GM23338 (cell line): ENCODE measurements around the gene MCAM.

Experiments used
- CTCF ChIP-seq, 2 experiments: fragments of 200-600 bp in 1 of 2; sonication (generic) in 1 of 2; conservative IDR thresholded peaks; 2 replicates each; pipeline versions ENCODE4 v1.5.1 to v1.6.1; 2016 to 2017; ENCODE audit warnings: antibody characterized with exemption in 2 of 2, low read depth in 2 of 2, mild to moderate bottlenecking in 2 of 2, moderate library complexity in 1 of 2
- EZH2 ChIP-seq: fragments of 200-600 bp; sonication (generic); IDR thresholded peaks from one replicate; pipeline ENCODE4 v1.8.0; 2017; ENCODE audit warnings: antibody characterized with exemption, mild to moderate bottlenecking, low read depth; ENCODE audit not compliant: unreplicated experiment
- EZH2phosphoT487 ChIP-seq: fragments of 200-600 bp; sonication (generic); IDR thresholded peaks from one replicate; pipeline ENCODE4 v1.8.1; 2018; ENCODE audit warnings: antibody characterized with exemption; ENCODE audit not compliant: unreplicated experiment
- POLR2AphosphoS5 ChIP-seq: IDR thresholded peaks from 2 replicates; pipeline ENCODE4 v1.6.1; 2016; ENCODE audit warnings: antibody characterized with exemption, low read depth

GRCh38 chr11:119322921-119323531 is 6.1 kb upstream of the MCAM start:
- TF ChIP-seq CTCF (conservative IDR thresholded peaks at IDR 0.05; ENCODE audit: low read depth in 2 of 2): no peak
- TF ChIP-seq EZH2: no peak
- TF ChIP-seq POLR2AphosphoS5: no peak
- TF ChIP-seq EZH2phosphoT487: no peak
